H1 (cell line): ENCODE data around the gene GNAT1. TPM values are rescaled to one million over a fixed set of nuclear protein-coding genes. Genes with fewer than 3 reads are reported as not detected.

Source experiments
- CTCF ChIA-PET: fragments of 300-600 bp; sonication (Branson Sonifier 250); formaldehyde crosslinking; loops from one replicate; lab custom pipeline; 2021; ENCODE audit not compliant: partially characterized antibody; lab: Charles Lee
- POLR2A ChIA-PET: fragments of 300-600 bp; sonication (Branson Sonifier 250); formaldehyde crosslinking; loops from one replicate; lab custom pipeline; 2021; ENCODE audit warnings: inconsistent platforms; ENCODE audit not compliant: partially characterized antibody; lab: Charles Lee
- DNase-seq, 2 experiments: peaks; one replicate each; pipeline versions ENCODE4 v3.0.0 to v3.0.0-alpha.2; 2010 to 2022; ENCODE audit warnings: low spot score in 2 of 2, low read depth in 1 of 2, mixed read lengths in 1 of 2
- FAIRE-seq: peaks from 2 replicates; lab custom pipeline; 2011; peaks lifted over from hg19 to GRCh38; lab: Jason Lieb, UNC
- H2AFZ ChIP-seq: 2 replicates; pipeline ENCODE4 v1.8.1; 2012; ENCODE audit warnings: low read length, inconsistent platforms
- H2AK5ac ChIP-seq: 2 replicates; pipeline ENCODE4 v1.6.1; 2013; ENCODE audit warnings: low read depth, low read length
- H2BK120ac ChIP-seq: replicated peaks from 2 replicates; pipeline ENCODE3; 2013; ENCODE audit warnings: low read depth, low read length, inconsistent platforms
- H2BK12ac ChIP-seq: 2 replicates; pipeline ENCODE4 v1.6.1; 2013; ENCODE audit warnings: low read depth, low read length
- H2BK15ac ChIP-seq: 2 replicates; pipeline ENCODE4 v1.6.1; 2013; ENCODE audit warnings: low read length
- H2BK20ac ChIP-seq: 2 replicates; pipeline ENCODE4 v1.6.1; 2013; ENCODE audit warnings: low read length
- H2BK5ac ChIP-seq: 2 replicates; pipeline ENCODE4 v1.6.1; 2013; ENCODE audit warnings: low read depth, low read length
- H3K14ac ChIP-seq: 2 replicates; pipeline ENCODE4 v1.6.1; 2013; ENCODE audit warnings: inconsistent platforms; ENCODE audit not compliant: insufficient read length
- H3K18ac ChIP-seq: 2 replicates; pipeline ENCODE4 v1.6.1; 2013; ENCODE audit warnings: low read length; ENCODE audit errors: extremely low read depth
- H3K23ac ChIP-seq: 2 replicates; pipeline ENCODE4 v1.6.1; 2013; ENCODE audit warnings: inconsistent platforms; ENCODE audit not compliant: insufficient read length
- H3K23me2 ChIP-seq: 2 replicates; pipeline ENCODE4 v1.6.1; 2013; ENCODE audit warnings: low read depth, low read length
- H3K27ac ChIP-seq: 2 replicates; pipeline ENCODE4 v1.6.1; 2011; ENCODE audit warnings: low read depth, low read length, inconsistent platforms
- H3K27me3 ChIP-seq, 4 experiments: replicated peaks in 1 of 4; 1 replicate in 1 of 4; 2 replicates in 3 of 4; pipeline versions ENCODE4 v1.6.1 to v1.8.1; 2011 to 2013; ENCODE audit warnings: low read length in 3 of 4, mild to moderate bottlenecking in 3 of 4, inconsistent platforms in 2 of 4, mixed read lengths in 2 of 4, moderate library complexity in 1 of 4; ENCODE audit not compliant: control insufficient read depth in 3 of 4, insufficient read depth in 3 of 4; ENCODE audit errors: extremely low read depth in 1 of 4
- H3K36me3 ChIP-seq, 4 experiments: 2 replicates each; pipeline versions ENCODE4 v1.6.1 to v1.8.1; 2011 to 2013; ENCODE audit warnings: mild to moderate bottlenecking in 4 of 4, low read length in 3 of 4, moderate library complexity in 2 of 4, control low read depth in 1 of 4, inconsistent platforms in 1 of 4; ENCODE audit not compliant: insufficient read depth in 4 of 4, control insufficient read depth in 2 of 4
- H3K4ac ChIP-seq: replicated peaks from 2 replicates; pipeline ENCODE3; 2013; ENCODE audit warnings: low read length, low read depth, mixed read lengths, inconsistent platforms; ENCODE audit not compliant: insufficient read length
- H3K4me1 ChIP-seq, 4 experiments: replicated peaks in 1 of 4; 1 replicate in 1 of 4; 2 replicates in 3 of 4; pipeline versions ENCODE4 v1.6.1 to v1.8.1; 2011 to 2013; ENCODE audit warnings: low read length in 3 of 4, inconsistent platforms in 2 of 4, mixed read lengths in 1 of 4; ENCODE audit not compliant: insufficient read depth in 4 of 4, control insufficient read depth in 3 of 4
- H3K4me2 ChIP-seq, 2 experiments: 2 replicates each; pipeline versions ENCODE4 v1.6.1 to v1.8.1; 2011 to 2013; ENCODE audit warnings: low read depth in 2 of 2, low read length in 2 of 2, control low read depth in 1 of 2, inconsistent platforms in 1 of 2, mild to moderate bottlenecking in 1 of 2; ENCODE audit not compliant: insufficient read depth in 1 of 2
- H3K4me3 ChIP-seq, 4 experiments: fragments of 200-600, 300-600 bp in 1 of 4; sonication (generic), shearing (Covaris generic), sonication (Bioruptor Twin) in 1 of 4; 2 replicates each; pipeline versions ENCODE4 v1.5.1 to v1.8.1; 2011 to 2016; ENCODE audit warnings: low read length in 4 of 4, low read depth in 3 of 4, control low read depth in 2 of 4, inconsistent platforms in 2 of 4, mild to moderate bottlenecking in 2 of 4, mixed read lengths in 1 of 4, moderate library complexity in 1 of 4; ENCODE audit not compliant: insufficient read depth in 2 of 4; ENCODE audit errors: extremely low read depth in 1 of 4
- H3K56ac ChIP-seq: replicated peaks from 2 replicates; pipeline ENCODE3; 2013; ENCODE audit warnings: low read depth, mild to moderate bottlenecking, mixed read lengths, low read length, inconsistent platforms; ENCODE audit not compliant: insufficient read length
- H3K79me1 ChIP-seq: 2 replicates; pipeline ENCODE4 v1.6.1; 2013; ENCODE audit warnings: low read depth, low read length, control low read depth
- H3K79me2 ChIP-seq, 2 experiments: 2 replicates each; pipeline versions ENCODE4 v1.6.1 to v1.8.1; 2012 to 2013; ENCODE audit warnings: low read length in 2 of 2, mild to moderate bottlenecking in 2 of 2, inconsistent platforms in 1 of 2; ENCODE audit not compliant: insufficient read depth in 2 of 2, control insufficient read depth in 1 of 2
- H3K9ac ChIP-seq, 4 experiments: replicated peaks in 1 of 4; 1 replicate in 1 of 4; 2 replicates in 3 of 4; pipeline versions ENCODE4 v1.6.1 to v1.8.1; 2011 to 2013; ENCODE audit warnings: low read depth in 3 of 4, low read length in 3 of 4, control low read depth in 2 of 4, mild to moderate bottlenecking in 2 of 4, moderate library complexity in 2 of 4, inconsistent platforms in 1 of 4; ENCODE audit errors: extremely low read depth in 1 of 4
- H3K9me3 ChIP-seq, 2 experiments: 2 replicates each; pipeline versions ENCODE4 v1.6.1 to v1.8.1; 2012 to 2013; ENCODE audit warnings: mild to moderate bottlenecking in 2 of 2, moderate library complexity in 2 of 2, control low read depth in 1 of 2, inconsistent platforms in 1 of 2, low read depth in 1 of 2, low read length in 1 of 2, mixed read lengths in 1 of 2; ENCODE audit not compliant: insufficient read depth in 2 of 2
- H4K20me1 ChIP-seq, 2 experiments: replicated peaks in 1 of 2; 2 replicates each; pipeline versions ENCODE3 to v1.8.1; 2011 to 2013; ENCODE audit warnings: inconsistent platforms in 2 of 2, low read length in 2 of 2, mild to moderate bottlenecking in 1 of 2; ENCODE audit not compliant: insufficient read depth in 2 of 2, control insufficient read depth in 1 of 2
- H4K5ac ChIP-seq: 2 replicates; pipeline ENCODE4 v1.6.1; 2013; ENCODE audit warnings: low read length, low read depth, mixed read lengths, inconsistent platforms; ENCODE audit not compliant: insufficient read length
- H4K8ac ChIP-seq: 2 replicates; pipeline ENCODE4 v1.8.0; 2013; ENCODE audit warnings: mild to moderate bottlenecking, moderate library complexity, low read length, inconsistent platforms; ENCODE audit not compliant: insufficient read depth; ENCODE audit errors: extremely low read depth
- H4K91ac ChIP-seq: replicated peaks from 2 replicates; pipeline ENCODE3; 2013; ENCODE audit warnings: low read length, mixed read lengths, inconsistent platforms; ENCODE audit not compliant: insufficient read length
- ASH2L ChIP-seq: fragments of 200-600, 300-600 bp; sonication (generic); IDR thresholded peaks from one replicate; pipeline ENCODE4 v1.7.1; 2017; ENCODE audit warnings: low read length
- CTBP2 ChIP-seq: IDR thresholded peaks from 2 replicates; pipeline ENCODE4 v1.7.0; 2011; ENCODE audit warnings: borderline replicate concordance, mild to moderate bottlenecking, moderate library complexity, mixed read lengths, low read length; ENCODE audit not compliant: insufficient read depth, insufficient read length
- EGR1 ChIP-seq: IDR thresholded peaks from 2 replicates; pipeline ENCODE4 v1.6.1; 2011; ENCODE audit warnings: low read depth, low read length, borderline replicate concordance
- HDAC2 ChIP-seq, 2 experiments: fragments of 300-600 bp in 1 of 2; sonication (generic) in 1 of 2; IDR thresholded peaks; 2 replicates each; pipeline ENCODE4 v1.6.1; 2011 to 2012; ENCODE audit warnings: low read depth in 2 of 2, low read length in 2 of 2, mild to moderate bottlenecking in 2 of 2, moderate library complexity in 2 of 2, borderline replicate concordance in 1 of 2, inconsistent platforms in 1 of 2
- KDM1A ChIP-seq: fragments of 200-600, 300-600 bp; sonication (generic); IDR thresholded peaks from 2 replicates; pipeline ENCODE4 v1.7.1; 2016; ENCODE audit warnings: mild to moderate bottlenecking, low read length, borderline replicate concordance
- PHF8 ChIP-seq: fragments of 200-600 bp; sonication (generic); conservative IDR thresholded peaks from 2 replicates; pipeline ENCODE4 v1.7.1; 2012; ENCODE audit warnings: low read depth, mild to moderate bottlenecking, inconsistent platforms, low read length, moderate library complexity
- POLR2AphosphoS5 ChIP-seq: IDR thresholded peaks from 2 replicates; pipeline ENCODE4 v1.6.1; 2011; ENCODE audit warnings: low read depth, low read length
- POU5F1 ChIP-seq: IDR thresholded peaks from 2 replicates; pipeline ENCODE4 v1.6.1; 2011; ENCODE audit warnings: low read depth, mild to moderate bottlenecking, low read length, moderate library complexity
- TCF12 ChIP-seq: IDR thresholded peaks from 2 replicates; pipeline ENCODE4 v1.6.1; 2011; ENCODE audit warnings: low read depth, mild to moderate bottlenecking, low read length
- USF2 ChIP-seq: IDR thresholded peaks from 2 replicates; pipeline ENCODE4 v1.6.1; 2011; ENCODE audit warnings: low read length, improper control_type of control experiment
- WGBS, 2 experiments: shearing (Covaris generic) in 1 of 2; methylation state at CpG; one replicate each; pipeline versions ENCODE4 v1.1.6 to v1.1.7; 2013 to 2015; ENCODE audit warnings: low lambda C conversion rate in 2 of 2, mixed read lengths in 2 of 2, inconsistent platforms in 1 of 2, low coverage in 1 of 2, missing lambda C conversion rate in 1 of 2; ENCODE audit not compliant: insufficient replicate concordance in 2 of 2, insufficient coverage in 1 of 2, insufficient read length in 1 of 2; ENCODE audit errors: extremely low coverage in 1 of 2, missing lambda C conversion rate in 1 of 2; 5-methylcytosine and 5-hydroxymethylcytosine counted together
- polyA plus RNA-seq, 7 experiments: library from polyadenylated mRNA; depleted of rRNA in 3 of 7; stranded (reverse) in 5 of 7; unstranded in 2 of 7; fragments of >200 nt in 5 of 7; fragments of 200-250 nt in 2 of 7; gene quantifications; 1 replicate in 5 of 7; 2 replicates in 1 of 7; 4 replicates in 1 of 7; pipeline versions ENCODE4 v1.2.1 to v1.2.3, GENCODE V29; 2011 to 2013; ENCODE audit warnings: missing spikeins in 2 of 7, mixed read lengths in 2 of 7
- total RNA-seq: library from RNA; stranded (reverse); fragmentation: NEBNext Ultra II Directional; extraction: Animal tissue kit (Norgen Biotek cat#: 25700); gene quantifications from 2 replicates; pipeline ENCODE4 v1.2.1, GENCODE V29; 2021

Gene GNAT1
- total and polyA plus RNA-seq, 2 of the 8 experiments (the other 6 are each of a cell fraction or from before 2014, with no cell fraction given): 0.08 TPM; not detected in 1

- Histone ChIP-seq H4K8ac (peak overlapping the region; percentile 9; the same call in 1 of the 2 replicates), H4K5ac (no peak overlapping the region), H4K20me1 (peaks cover 0 to 5% of the 10 kb centered on the region in 2 experiments), H3K36me3 (no peaks in the 10 kb centered on the region), H2BK20ac (no peak overlapping the region), H3K23ac (no peak overlapping the region), H3K4ac (no peak overlapping the region), H2AFZ (no peak overlapping the region), H3K79me1 (no peaks in the 10 kb centered on the region), H2BK5ac (no peak overlapping the region), H2BK12ac (0 out of 2 replicates have a peak overlapping the region, but pooled peaks have one; percentile 68), H3K27ac (no peak overlapping the region), H3K4me2 (no peak overlapping the region), H3K4me3 (no peak overlapping the region), H3K9ac (no peak overlapping the region), H3K23me2 (peaks cover 2% of the 10 kb centered on the region; the same call in 1 of the 2 replicates), H3K9me3 (no peaks in the 10 kb centered on the region), H2AK5ac (0 out of 2 replicates have a peak overlapping the region, but pooled peaks have one; percentile 3), H3K4me1 (peaks cover 0 to 14% (median 7%) of the 10 kb centered on the region in 4 experiments; a peak in 5 of 7 replicates), H4K91ac (no peak overlapping the region), H3K79me2 (no peaks in the 10 kb centered on the region), H2BK15ac (peak overlapping the region; percentile 97; the same call in 1 of the 2 replicates), H3K56ac (no peak overlapping the region), H2BK120ac (no peak overlapping the region), H3K27me3 (peaks cover 0 to 12% (median 4%) of the 10 kb centered on the region in 4 experiments; a peak in 3 of 7 replicates), H3K14ac (no peak overlapping the region), H3K18ac (no peak overlapping the region)
- 94% methylated on average over 35 of the region's 36 CpGs; no CpG with 5 or more reads in 1 of the 2 experiments for WGBS, 2 experiments
- POLR2A ChIA-PET: interaction anchor here (0.6 to 11.9 kb wide), 8 partner anchors 13 to 79 kb away, joined by 3 to 128 read pairs (median 6); no protein-coding TSS in a partner anchor
- no peak for FAIRE-seq
- no peak for DNase-seq
- CTCF ChIA-PET: interaction anchor here (1.0 to 19.7 kb wide), 14 partner anchors 18 to 399 kb away, joined by 3 to 1138 read pairs (median 63); partner anchors contain the start of genes GNAI2, SEMA3B and SLC38A3
- TF ChIP-seq PHF8: no peak
- no peak for TF ChIP-seq EGR1
- no peak for TF ChIP-seq POLR2AphosphoS5
- no peak for TF ChIP-seq USF2
- TF ChIP-seq KDM1A: no peak
- no peak for TF ChIP-seq ASH2L
- no peak for TF ChIP-seq HDAC2 (IDR thresholded peaks at IDR 0.05; ENCODE audit: borderline replicate concordance in 1 of 2, low read depth in 2 of 2, low read length in 2 of 2)
- TF ChIP-seq TCF12: no peak
- no peak for TF ChIP-seq POU5F1
- no peak for TF ChIP-seq CTBP2
Observed at GRCh38 chr3:50193286-50193685, 1.9 kb downstream of the GNAT1 start.
